H9 (cell line): ENCODE results near the gene ETFBKMT. TPM values are rescaled to one million over a fixed set of nuclear protein-coding genes. Genes with fewer than 3 reads are reported as not detected.
A peak's percentile ranks its signal among the peaks of the same experiment; 100 is the strongest.
"Not testable (repeated sequence)": the region's sequence is repeated elsewhere in the genome, so short reads cannot be mapped to it uniquely, and the experiment has no call there.

ENCODE experiments used
- DNase-seq: peaks from one replicate; pipeline ENCODE4 v3.0.0-alpha.2; 2017
- H2AFZ ChIP-seq: one replicate; pipeline ENCODE4 v1.6.1; 2013; ENCODE audit warnings: mild to moderate bottlenecking, low read length, control low read depth, moderate library complexity
- H2AK5ac ChIP-seq: 2 replicates; pipeline ENCODE4 v1.6.1; 2013; ENCODE audit warnings: low read length, control low read depth, mixed read lengths; ENCODE audit not compliant: insufficient read length
- H2BK120ac ChIP-seq: one replicate; pipeline ENCODE4 v1.6.1; 2013; ENCODE audit warnings: low read depth, mild to moderate bottlenecking, low read length, control low read depth, inconsistent platforms; ENCODE audit not compliant: poor library complexity, severe bottlenecking
- H2BK12ac ChIP-seq: 2 replicates; pipeline ENCODE4 v1.6.1; 2013; ENCODE audit warnings: low read length, control low read depth, mixed read lengths, low read depth; ENCODE audit not compliant: insufficient read length
- H2BK15ac ChIP-seq: 2 replicates; pipeline ENCODE4 v1.6.1; 2013; ENCODE audit warnings: low read depth, low read length, control low read depth
- H2BK20ac ChIP-seq: one replicate; pipeline ENCODE4 v1.6.1; 2013; ENCODE audit warnings: low read depth, mild to moderate bottlenecking, low read length, control low read depth, inconsistent platforms; ENCODE audit not compliant: poor library complexity, severe bottlenecking
- H2BK5ac ChIP-seq: 2 replicates; pipeline ENCODE4 v1.6.1; 2013; ENCODE audit warnings: low read length, control low read depth, mixed read lengths; ENCODE audit not compliant: insufficient read length
- H3K14ac ChIP-seq: 2 replicates; pipeline ENCODE4 v1.6.1; 2013; ENCODE audit warnings: low read length, control low read depth; ENCODE audit not compliant: insufficient read depth
- H3K18ac ChIP-seq: 2 replicates; pipeline ENCODE4 v1.6.1; 2013; ENCODE audit warnings: low read depth, mild to moderate bottlenecking, mixed read lengths, low read length, control low read depth; ENCODE audit not compliant: insufficient read length
- H3K23ac ChIP-seq: 2 replicates; pipeline ENCODE4 v1.6.1; 2013; ENCODE audit warnings: low read length, control low read depth, mixed read lengths, low read depth; ENCODE audit not compliant: insufficient read length
- H3K23me2 ChIP-seq: 2 replicates; pipeline ENCODE4 v1.6.1; 2013; ENCODE audit warnings: low read depth, mild to moderate bottlenecking, mixed read lengths, low read length, control low read depth; ENCODE audit not compliant: insufficient read length, poor library complexity, severe bottlenecking
- H3K27ac ChIP-seq: 2 replicates; pipeline ENCODE4 v1.5.1; 2013; ENCODE audit warnings: low read length, control low read depth, mixed read lengths, low read depth; ENCODE audit not compliant: insufficient read length
- H3K27me3 ChIP-seq: 2 replicates; pipeline ENCODE4 v1.6.1; 2013; ENCODE audit warnings: low read length, control low read depth, inconsistent platforms; ENCODE audit not compliant: insufficient read depth
- H3K4ac ChIP-seq: 2 replicates; pipeline ENCODE4 v1.6.1; 2013; ENCODE audit warnings: low read depth, mild to moderate bottlenecking, control low read depth, inconsistent platforms, low read length, moderate library complexity
- H3K4me1 ChIP-seq: 2 replicates; pipeline ENCODE4 v1.6.1; 2013; ENCODE audit warnings: low read length, control low read depth, inconsistent platforms; ENCODE audit not compliant: insufficient read depth
- H3K4me2 ChIP-seq: 2 replicates; pipeline ENCODE4 v1.6.1; 2013; ENCODE audit warnings: low read length, control low read depth, mixed read lengths; ENCODE audit not compliant: insufficient read length, insufficient read depth
- H3K56ac ChIP-seq: 2 replicates; pipeline ENCODE4 v1.6.1; 2013; ENCODE audit warnings: low read depth, mild to moderate bottlenecking, mixed read lengths, low read length, control low read depth; ENCODE audit not compliant: insufficient read length
- H3K79me1 ChIP-seq: 2 replicates; pipeline ENCODE4 v1.6.1; 2013; ENCODE audit warnings: low read depth, mild to moderate bottlenecking, moderate library complexity, low read length, control low read depth, inconsistent platforms; ENCODE audit not compliant: insufficient read depth, poor library complexity, severe bottlenecking
- H3K79me2 ChIP-seq: 2 replicates; pipeline ENCODE4 v1.6.1; 2013; ENCODE audit warnings: low read length, control low read depth, inconsistent platforms; ENCODE audit not compliant: insufficient read depth
- H3K9ac ChIP-seq: 2 replicates; pipeline ENCODE4 v1.6.1; 2013; ENCODE audit warnings: low read length, control low read depth, mixed read lengths; ENCODE audit not compliant: insufficient read length; ENCODE audit errors: extremely low read depth
- H3K9me3 ChIP-seq: one replicate; pipeline ENCODE4 v1.6.1; 2013; ENCODE audit warnings: low read depth, low read length, inconsistent platforms; ENCODE audit not compliant: control insufficient read depth
- H3T11ph ChIP-seq: one replicate; pipeline ENCODE4 v1.6.1; 2013; ENCODE audit warnings: mild to moderate bottlenecking, low read length, control low read depth, inconsistent platforms
- H4K20me1 ChIP-seq: one replicate; pipeline ENCODE4 v1.6.1; 2013; ENCODE audit not compliant: control insufficient read depth, insufficient read length, insufficient read depth
- H4K5ac ChIP-seq: 2 replicates; pipeline ENCODE4 v1.6.1; 2013; ENCODE audit warnings: low read depth, mild to moderate bottlenecking, mixed read lengths, low read length, control low read depth; ENCODE audit not compliant: insufficient read length
- H4K8ac ChIP-seq: replicated peaks from 2 replicates; pipeline ENCODE4 v1.6.1; 2013; ENCODE audit warnings: low read length, control low read depth, mixed read lengths, low read depth; ENCODE audit not compliant: insufficient read length
- H4K91ac ChIP-seq: 2 replicates; pipeline ENCODE4 v1.6.1; 2013; ENCODE audit warnings: low read depth, mild to moderate bottlenecking, moderate library complexity, mixed read lengths, low read length, control low read depth; ENCODE audit not compliant: insufficient read length
- H3K27ac Mint-ChIP-seq, 3 experiments: 2 replicates in 2 of 3; 3 replicates in 1 of 3; pipeline ENCODE4 v1.8.0; 2020 to 2021; ENCODE audit warnings: mixed read lengths in 3 of 3, mild to moderate bottlenecking in 1 of 3, moderate library complexity in 1 of 3
- H3K27me3 Mint-ChIP-seq: 2 replicates; pipeline ENCODE4 v1.8.0; 2021; ENCODE audit warnings: low read depth, mild to moderate bottlenecking, moderate library complexity, mixed read lengths
- H3K36me3 Mint-ChIP-seq, 3 experiments: 2 replicates in 2 of 3; 3 replicates in 1 of 3; pipeline ENCODE4 v1.8.0; 2020 to 2021; ENCODE audit warnings: low read depth in 3 of 3, mixed read lengths in 3 of 3; ENCODE audit not compliant: insufficient read depth in 1 of 3
- H3K4me1 Mint-ChIP-seq, 2 experiments: 2 replicates each; pipeline ENCODE4 v1.8.0; 2020; ENCODE audit warnings: mixed read lengths in 2 of 2
- H3K4me3 Mint-ChIP-seq, 2 experiments: 2 replicates in 1 of 2; 3 replicates in 1 of 2; pipeline ENCODE4 v1.8.0; 2020 to 2021; ENCODE audit warnings: mild to moderate bottlenecking in 2 of 2, mixed read lengths in 2 of 2, moderate library complexity in 1 of 2
- H3K9me3 Mint-ChIP-seq, 2 experiments: 2 replicates in 1 of 2; 3 replicates in 1 of 2; pipeline ENCODE4 v1.8.0; 2020; ENCODE audit warnings: mild to moderate bottlenecking in 2 of 2, mixed read lengths in 2 of 2, moderate library complexity in 1 of 2
- WGBS: extraction: QIAGEN DNeasy Blood & Tissue Kit; methylation state at CpG from one replicate; pipeline ENCODE4 v1.1.7; 2013; ENCODE audit warnings: missing lambda C conversion rate, low lambda C conversion rate, mixed read lengths; ENCODE audit not compliant: insufficient read length; ENCODE audit errors: extremely low coverage; 5-methylcytosine and 5-hydroxymethylcytosine counted together
- total RNA-seq: library from RNA; stranded (reverse); gene quantifications from 2 replicates; pipeline ENCODE4 v1.2.1, GENCODE V29; 2021
- TF ChIP-seq, protein P1 (sequence below): fragments of 200-600 bp; sonication (generic); conservative IDR thresholded peaks from 3 replicates; pipeline ENCODE4 v1.8.0; 2021; ENCODE audit warnings: antibody characterized with exemption, mild to moderate bottlenecking

The ETFBKMT gene
- total RNA-seq, 1 experiment from 2014 or later, result 0.81 TPM

DNA sequence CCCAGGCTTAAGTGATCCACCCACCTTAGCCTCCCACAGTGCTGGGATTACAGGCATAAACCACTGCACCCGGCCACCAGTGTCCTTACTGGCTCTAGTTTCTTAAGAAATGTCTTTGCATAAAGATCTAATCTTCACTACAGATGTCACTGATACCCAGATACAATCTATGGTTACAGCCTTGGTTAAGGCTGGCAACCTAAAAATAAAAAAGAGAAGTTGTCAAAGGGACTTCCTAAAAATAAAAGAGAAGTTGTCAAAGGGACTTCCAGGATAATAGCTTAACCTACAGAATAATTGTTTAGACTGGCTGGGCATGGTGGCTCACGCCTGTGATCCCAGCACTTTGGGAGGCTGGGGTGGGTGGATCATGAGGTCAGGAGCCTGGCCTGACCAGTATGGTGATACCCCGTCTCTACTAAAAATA is 27.6 kb downstream of the ETFBKMT start:
- H3K79me2 ChIP-seq, result no peaks in the 10 kb centered on the region
- no peaks in the 10 kb centered on the region for H3K27me3 ChIP-seq
- H2BK120ac ChIP-seq, result no peak overlapping the region
- H2BK15ac ChIP-seq, result no peak overlapping the region
- H2AFZ ChIP-seq, result no peak overlapping the region
- WGBS, result no CpG with 5 or more reads among the region's 3 CpGs
- H3K27ac ChIP-seq, result no peak overlapping the region
- H3K27ac Mint-ChIP-seq, result peak overlapping the region in 1 of 3 experiments; percentile 70; a peak in 2 of 7 replicates
- no peak overlapping the region for H2AK5ac ChIP-seq
- H3K36me3 Mint-ChIP-seq, result peaks cover 41 to 53% (median 49%) of the 10 kb centered on the region in 3 experiments
- H4K20me1 ChIP-seq, result no peaks in the 10 kb centered on the region
- no peak overlapping the region for H3T11ph ChIP-seq
- H3K14ac ChIP-seq, result no peak overlapping the region
- no peak overlapping the region for H3K4ac ChIP-seq
- no peak overlapping the region for H2BK12ac ChIP-seq
- H3K23ac ChIP-seq, result no peak overlapping the region
- H3K4me1 ChIP-seq, result no peaks in the 10 kb centered on the region
- no peak overlapping the region for H4K5ac ChIP-seq
- no peak overlapping the region for H3K56ac ChIP-seq
- H3K27me3 Mint-ChIP-seq, result no peaks in the 10 kb centered on the region
- no peak overlapping the region for H4K91ac ChIP-seq
- no peaks in the 10 kb centered on the region for H3K9me3 ChIP-seq
- peaks cover 18 to 39% of the 10 kb centered on the region in 2 experiments for H3K9me3 Mint-ChIP-seq
- H3K4me3 Mint-ChIP-seq, result no peak overlapping the region
- no peak for DNase-seq
- no peak overlapping the region for H4K8ac ChIP-seq
- TF ChIP-seq, protein P1, sequence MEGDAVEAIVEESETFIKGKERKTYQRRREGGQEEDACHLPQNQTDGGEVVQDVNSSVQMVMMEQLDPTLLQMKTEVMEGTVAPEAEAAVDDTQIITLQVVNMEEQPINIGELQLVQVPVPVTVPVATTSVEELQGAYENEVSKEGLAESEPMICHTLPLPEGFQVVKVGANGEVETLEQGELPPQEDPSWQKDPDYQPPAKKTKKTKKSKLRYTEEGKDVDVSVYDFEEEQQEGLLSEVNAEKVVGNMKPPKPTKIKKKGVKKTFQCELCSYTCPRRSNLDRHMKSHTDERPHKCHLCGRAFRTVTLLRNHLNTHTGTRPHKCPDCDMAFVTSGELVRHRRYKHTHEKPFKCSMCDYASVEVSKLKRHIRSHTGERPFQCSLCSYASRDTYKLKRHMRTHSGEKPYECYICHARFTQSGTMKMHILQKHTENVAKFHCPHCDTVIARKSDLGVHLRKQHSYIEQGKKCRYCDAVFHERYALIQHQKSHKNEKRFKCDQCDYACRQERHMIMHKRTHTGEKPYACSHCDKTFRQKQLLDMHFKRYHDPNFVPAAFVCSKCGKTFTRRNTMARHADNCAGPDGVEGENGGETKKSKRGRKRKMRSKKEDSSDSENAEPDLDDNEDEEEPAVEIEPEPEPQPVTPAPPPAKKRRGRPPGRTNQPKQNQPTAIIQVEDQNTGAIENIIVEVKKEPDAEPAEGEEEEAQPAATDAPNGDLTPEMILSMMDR, result no peak
- H3K23me2 ChIP-seq, result no peaks in the 10 kb centered on the region
- no peak overlapping the region for H3K18ac ChIP-seq
- H2BK20ac ChIP-seq, result no peak overlapping the region
- H3K4me2 ChIP-seq, result no peak overlapping the region
- no peak overlapping the region for H3K9ac ChIP-seq
- H3K79me1 ChIP-seq, result no peaks in the 10 kb centered on the region
- no peak overlapping the region for H2BK5ac ChIP-seq
- peaks cover 4 to 13% of the 10 kb centered on the region in 2 experiments; a peak in 3 of 4 replicates for H3K4me1 Mint-ChIP-seq

DNA sequence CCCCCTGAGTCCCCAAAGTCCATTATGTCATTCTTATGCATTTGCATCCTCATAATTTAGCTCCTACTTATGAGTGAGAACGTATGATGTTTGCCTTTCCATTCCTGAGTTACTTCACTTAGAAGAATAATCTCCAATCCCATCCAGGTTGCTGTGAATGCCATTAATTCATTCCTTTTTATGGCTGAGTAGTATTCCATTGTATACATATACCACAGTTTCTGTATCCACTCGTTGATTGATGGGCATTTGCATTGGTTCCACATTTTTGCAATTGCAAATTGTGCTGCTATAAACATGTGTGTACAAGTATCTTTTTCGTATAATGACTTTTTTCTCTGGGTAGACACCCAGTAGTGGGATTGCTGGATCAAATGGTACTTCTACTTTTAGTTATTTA is 30.4 kb downstream of the ETFBKMT start:
- Mint-ChIP-seq H3K9me3 (peaks cover 3 to 17% of the 10 kb centered on the region in 2 experiments; a peak in 4 of 5 replicates), H3K36me3 (peaks cover 21 to 32% (median 24%) of the 10 kb centered on the region in 3 experiments)
- H2BK15ac ChIP-seq, H3K9me3 ChIP-seq, H3T11ph ChIP-seq, H3K4me1 Mint-ChIP-seq, H3K4me1 ChIP-seq, H3K4me3 Mint-ChIP-seq, H3K14ac ChIP-seq, H4K5ac ChIP-seq, H3K27me3 ChIP-seq, H2AK5ac ChIP-seq, H4K8ac ChIP-seq, H4K91ac ChIP-seq, H3K4ac ChIP-seq, H3K79me1 ChIP-seq, H3K23ac ChIP-seq, H3K27ac ChIP-seq, H3K27ac Mint-ChIP-seq, H3K56ac ChIP-seq, H3K9ac ChIP-seq, H4K20me1 ChIP-seq, H3K23me2 ChIP-seq, H3K79me2 ChIP-seq, H3K18ac ChIP-seq, H3K27me3 Mint-ChIP-seq, H2BK12ac ChIP-seq, H2BK5ac ChIP-seq, H2AFZ ChIP-seq, H2BK20ac ChIP-seq, H2BK120ac ChIP-seq, H3K4me2 ChIP-seq, DNase-seq: not testable (repeated sequence)
- WGBS, result no CpG with 5 or more reads among the region's 3 CpGs
